Transverse colon (tissue), 4 donors: ENCODE results near the gene SPDYE2B.
"Not testable (repeated sequence)": the region's sequence is repeated elsewhere in the genome, so short reads cannot be mapped to it uniquely, and the experiment has no call there.

Experiments used
- CTCF ChIP-seq, 5 experiments: fragments of 200-600 bp in 3 of 5; fragments of 450-650 bp in 2 of 5; sonication (generic) in 3 of 5; IDR thresholded peaks; 1 replicate in 2 of 5; 2 replicates in 3 of 5; pipeline ENCODE4 v1.5.1; 2016 to 2017; ENCODE audit warnings: antibody characterized with exemption in 5 of 5, inconsistent platforms in 3 of 5, mild to moderate bottlenecking in 2 of 5, moderate library complexity in 1 of 5
- EP300 ChIP-seq: sonication (generic); formaldehyde crosslinking; IDR thresholded peaks from one replicate; pipeline ENCODE4 v1.6.1; 2017; ENCODE audit warnings: antibody characterized with exemption, low read depth
- POLR2A ChIP-seq: fragments of 450-650 bp; IDR thresholded peaks from one replicate; pipeline ENCODE4 v1.6.1; 2016; ENCODE audit warnings: antibody characterized with exemption, mild to moderate bottlenecking, moderate library complexity
- POLR2AphosphoS5 ChIP-seq, 3 donors: sonication (generic); formaldehyde crosslinking; IDR thresholded peaks; one replicate each; pipeline ENCODE4 v1.6.1; 2016; ENCODE audit warnings: antibody characterized with exemption in 3 of 3

GRCh38 chr7:102611013-102611674 is 39.0 kb upstream of the SPDYE2B start:
- TF ChIP-seq CTCF (IDR thresholded peaks at IDR 0.05); EP300; POLR2A; POLR2AphosphoS5 (IDR thresholded peaks at IDR 0.05): not testable (repeated sequence)
